ENCODE data around the gene TRPV3. TPM values are rescaled to one million over a fixed set of nuclear protein-coding genes. Genes with fewer than 3 reads are reported as not detected.
A peak's percentile ranks its signal among the peaks of the same experiment; 100 is the strongest.
"Not testable (repeated sequence)": the region's sequence is repeated elsewhere in the genome, so short reads cannot be mapped to it uniquely, and the experiment has no call there.

The TRPV3 gene
- total RNA-seq, 1 donor from 2014 or later, result 0.27 TPM

- Mint-ChIP-seq H3K27ac (ENCODE audit: unreplicated experiment) (no peak overlapping the region), H3K9me3 (ENCODE audit: low read depth) (no peaks in the 10 kb centered on the region), H3K4me3 (ENCODE audit: unreplicated experiment) (no peak overlapping the region), H3K36me3 (ENCODE audit: low read depth) (peaks cover 9% of the 10 kb centered on the region), H3K4me1 (ENCODE audit: low read depth) (no peaks in the 10 kb centered on the region), H3K27me3 (ENCODE audit: low read depth) (no peaks in the 10 kb centered on the region)
- no peak for DNase-seq (ENCODE audit: low spot score)
- no peak for TF ChIP-seq CTCF (IDR thresholded peaks at IDR 0.05)
Measured at GRCh38 chr17:3565143-3565542, 7.5 kb upstream of the TRPV3 start.

GRCh38 chr17:3564241-3564640, 6.6 kb upstream of the TRPV3 start:
- not testable (repeated sequence) for H3K36me3 Mint-ChIP-seq (ENCODE audit: low read depth); H3K4me1 Mint-ChIP-seq (ENCODE audit: low read depth); H3K9me3 Mint-ChIP-seq (ENCODE audit: low read depth); H3K27ac Mint-ChIP-seq (ENCODE audit: unreplicated experiment); DNase-seq (ENCODE audit: low spot score); H3K4me3 Mint-ChIP-seq (ENCODE audit: unreplicated experiment); H3K27me3 Mint-ChIP-seq (ENCODE audit: low read depth)

- no peaks in the 10 kb centered on the region for H3K36me3 Mint-ChIP-seq (ENCODE audit: low read depth)
- no peak for DNase-seq (ENCODE audit: low spot score)
- no peaks in the 10 kb centered on the region for H3K27me3 Mint-ChIP-seq (ENCODE audit: low read depth)
- peak overlapping the region; percentile 41 for H3K27ac Mint-ChIP-seq (ENCODE audit: unreplicated experiment)
- H3K4me1 Mint-ChIP-seq (ENCODE audit: low read depth), result peaks cover 9% of the 10 kb centered on the region
- no peaks in the 10 kb centered on the region for H3K9me3 Mint-ChIP-seq (ENCODE audit: low read depth)
- no peak for TF ChIP-seq CTCF (IDR thresholded peaks at IDR 0.05)
- no peak overlapping the region for H3K4me3 Mint-ChIP-seq (ENCODE audit: unreplicated experiment)
Measured at GRCh38 chr17:3559270-3559645, 1.6 kb upstream of the TRPV3 start.

GRCh38 chr17:3558603-3559269, 1.1 kb upstream of the TRPV3 start:
- no peaks in the 10 kb centered on the region for H3K36me3 Mint-ChIP-seq (ENCODE audit: low read depth)
- H3K4me3 Mint-ChIP-seq (ENCODE audit: unreplicated experiment), result no peak overlapping the region
- TF ChIP-seq CTCF (IDR thresholded peaks at IDR 0.05), result no peak
- H3K27ac Mint-ChIP-seq (ENCODE audit: unreplicated experiment), result peak overlapping the region; percentile 41
- no peak for DNase-seq (ENCODE audit: low spot score)
- peaks cover 9% of the 10 kb centered on the region for H3K4me1 Mint-ChIP-seq (ENCODE audit: low read depth)
- no peaks in the 10 kb centered on the region for H3K9me3 Mint-ChIP-seq (ENCODE audit: low read depth)
- H3K27me3 Mint-ChIP-seq (ENCODE audit: low read depth), result no peaks in the 10 kb centered on the region

GRCh38 chr17:3556916-3557767, 470 bp downstream of the TRPV3 start:
- DNase-seq (ENCODE audit: low spot score), result no peak
- Mint-ChIP-seq H3K9me3 (ENCODE audit: low read depth) (no peaks in the 10 kb centered on the region), H3K27me3 (ENCODE audit: low read depth) (peaks cover 7% of the 10 kb centered on the region), H3K27ac (ENCODE audit: unreplicated experiment) (no peak overlapping the region), H3K4me3 (ENCODE audit: unreplicated experiment) (no peak overlapping the region), H3K4me1 (ENCODE audit: low read depth) (peaks cover 9% of the 10 kb centered on the region), H3K36me3 (ENCODE audit: low read depth) (no peaks in the 10 kb centered on the region)
- TF ChIP-seq CTCF (IDR thresholded peaks at IDR 0.05), result no peak

Measured in chondrocyte (in vitro differentiated cells).